HG02938 (cell line): Measurements from ENCODE around the gene SEC63.

Source experiments
- ATAC-seq: cut with Tn5 transposase; IDR thresholded peaks from one replicate; pipeline ENCODE4 v1.9.1; 2021; ENCODE audit warnings: mild to moderate bottlenecking, moderate library complexity; ENCODE audit not compliant: unreplicated experiment

SEC63 gene

DNA sequence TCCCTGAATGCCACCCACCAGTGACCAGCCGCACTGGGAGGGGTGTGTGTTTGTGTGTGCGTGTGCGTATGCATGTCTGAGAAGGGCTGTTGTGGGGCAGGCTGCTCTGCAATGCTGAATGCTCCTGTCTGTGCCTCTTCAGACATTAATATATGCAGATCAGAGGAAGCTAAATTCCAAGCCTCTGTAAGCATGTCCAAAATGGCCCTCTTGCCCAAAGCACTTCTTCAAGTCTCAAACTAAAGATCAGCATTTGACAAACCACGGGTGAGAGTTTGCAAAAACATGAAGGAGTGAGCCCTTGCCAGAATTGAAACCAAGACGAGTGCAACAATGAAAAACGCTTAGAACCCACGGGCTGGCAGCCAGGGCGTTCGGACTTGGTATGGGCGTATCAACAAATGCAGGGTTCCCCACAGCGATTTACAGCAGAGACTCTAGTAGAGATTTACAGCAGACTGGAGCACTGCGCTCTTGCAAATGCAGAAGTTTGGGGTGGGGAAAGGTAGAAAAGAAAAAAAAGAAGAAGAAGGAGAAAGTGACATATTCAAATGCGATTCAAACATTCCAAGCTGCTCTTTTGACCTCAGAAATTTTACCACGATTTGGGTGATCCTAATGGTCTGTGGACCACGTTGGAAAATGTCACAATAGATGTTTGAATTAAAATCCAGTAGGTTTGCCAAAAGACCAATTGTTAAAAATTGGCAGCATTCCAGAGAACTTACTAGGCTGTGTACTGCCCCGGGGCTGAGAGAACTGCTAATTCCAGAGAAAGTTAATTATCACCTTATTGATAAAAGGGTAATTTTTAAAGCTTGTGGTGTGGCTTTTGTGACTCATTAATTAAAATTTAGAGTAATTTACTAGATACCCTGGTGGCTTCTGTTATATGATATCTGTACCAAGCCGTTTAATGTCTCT, 137.4 kb downstream of the SEC63 start:
- ATAC-seq: no peak

DNA sequence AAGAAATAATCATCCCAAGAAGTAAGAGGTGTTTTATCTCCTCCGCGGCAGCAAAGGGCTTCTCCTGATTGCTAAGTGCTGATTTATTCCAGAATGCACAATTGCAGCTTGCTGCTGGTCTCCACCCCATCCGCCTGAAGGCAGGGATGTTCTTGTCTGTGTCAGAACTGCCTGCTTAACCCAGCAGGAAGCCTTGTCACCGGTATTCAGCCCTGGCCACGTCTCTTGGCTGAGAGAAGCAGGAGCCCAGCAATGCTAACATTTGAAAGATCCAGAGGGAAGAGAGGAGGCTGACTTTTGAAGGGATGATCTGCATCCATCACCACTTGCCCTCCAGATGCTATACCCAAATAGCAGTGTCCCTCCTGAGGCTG, 138.1 kb downstream of the SEC63 start:
- no peak for ATAC-seq

DNA sequence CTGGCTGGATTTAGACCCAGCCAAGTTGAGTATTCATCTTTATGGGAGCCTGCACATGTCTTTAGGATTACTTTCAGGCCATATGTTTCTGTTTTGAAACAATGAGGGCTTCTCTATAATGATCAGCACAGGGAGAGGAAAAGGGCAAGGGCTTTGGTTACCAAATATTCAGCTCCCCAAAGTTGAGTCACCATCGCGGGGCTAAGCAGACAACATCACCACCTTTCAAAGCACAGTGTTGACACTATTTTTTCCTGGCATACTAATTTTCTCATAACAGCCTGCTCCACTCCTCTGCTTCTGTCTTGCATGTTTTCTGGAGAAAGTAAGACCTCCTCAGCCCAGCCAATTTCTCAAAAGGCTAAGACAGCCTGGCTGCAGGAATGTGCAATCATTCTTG, 138.8 kb downstream of the SEC63 start:
- ATAC-seq: no peak

DNA sequence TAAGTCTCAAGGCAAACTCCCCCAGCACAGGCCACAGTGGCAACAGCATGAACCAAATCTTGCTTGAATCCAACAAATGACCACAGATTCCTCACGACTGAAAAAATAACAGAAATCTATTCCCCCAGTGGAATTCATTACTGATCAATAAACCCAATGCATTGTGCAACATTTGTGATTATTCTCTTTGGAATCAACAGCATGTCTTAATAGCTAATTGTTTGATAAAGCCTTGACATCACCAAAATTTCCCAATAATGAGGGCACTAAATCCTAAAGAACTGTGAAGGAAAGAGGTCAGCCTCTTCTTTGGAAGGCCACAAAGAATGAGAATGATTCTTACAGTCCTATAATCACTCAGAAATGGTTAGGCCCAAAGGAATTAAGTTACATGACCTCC, 139.7 kb downstream of the SEC63 start:
- no peak for ATAC-seq

DNA sequence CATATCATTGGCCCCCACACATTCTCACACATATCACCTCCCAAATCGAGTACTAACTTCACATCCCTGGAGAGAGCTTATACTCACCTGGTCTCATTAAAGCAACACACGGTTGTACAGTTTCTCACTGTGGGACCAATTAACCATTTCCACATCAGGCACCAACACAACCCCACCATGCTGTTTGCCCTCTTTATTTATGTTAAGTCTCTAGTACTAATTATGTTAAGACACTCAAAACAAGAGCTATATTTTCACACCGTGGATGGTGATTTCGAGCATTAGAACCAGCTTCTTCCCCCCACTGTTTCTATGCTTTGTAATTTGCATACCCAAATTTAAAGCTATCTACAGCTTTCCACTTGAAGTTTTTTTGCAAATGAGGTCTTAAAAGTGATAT, 140.2 kb downstream of the SEC63 start:
- no peak for ATAC-seq
